Neural cell (in vitro differentiated cells): ENCODE results near the gene GPC5. TPM values are rescaled to one million over a fixed set of nuclear protein-coding genes. Genes with fewer than 3 reads are reported as not detected.

Experiments used
- H2AFZ ChIP-seq: fragments of 200-600, 300-800 bp; sonication (generic), shearing (Covaris generic); 2 replicates; pipeline ENCODE4 v1.6.0; 2014; ENCODE audit warnings: low read depth, mild to moderate bottlenecking, antibody characterized with exemption, low read length, moderate library complexity
- H3F3A ChIP-seq: fragments of 200-600 bp; shearing (Covaris generic); 2 replicates; pipeline ENCODE4 v1.6.1; 2016; ENCODE audit warnings: mild to moderate bottlenecking, moderate library complexity, mixed read lengths, antibody characterized with exemption, low read length; ENCODE audit not compliant: insufficient read depth, poor library complexity, severe bottlenecking
- H3K27ac ChIP-seq: fragments of 200-600, 300-800 bp; sonication (generic), shearing (Covaris generic); 2 replicates; pipeline ENCODE4 v1.5.1; 2014; ENCODE audit warnings: mild to moderate bottlenecking, low read length, moderate library complexity
- H3K27me3 ChIP-seq: fragments of 300-800, 200-600 bp; sonication (generic), shearing (Covaris generic); 2 replicates; pipeline ENCODE4 v1.6.0; 2014; ENCODE audit warnings: mild to moderate bottlenecking, low read depth, low read length, moderate library complexity; ENCODE audit not compliant: insufficient read depth
- H3K36me3 ChIP-seq: fragments of 300-800, 200-600 bp; sonication (generic), shearing (Covaris generic); 2 replicates; pipeline ENCODE4 v1.5.1; 2014; ENCODE audit warnings: mild to moderate bottlenecking, antibody characterized with exemption, low read length, moderate library complexity; ENCODE audit not compliant: insufficient read depth
- H3K4me2 ChIP-seq: fragments of 300-800, 200-600 bp; sonication (generic), shearing (Covaris generic); 2 replicates; pipeline ENCODE4 v1.6.0; 2014; ENCODE audit warnings: mild to moderate bottlenecking, low read length
- H3K4me3 ChIP-seq: fragments of 300-800, 200-600 bp; sonication (generic), shearing (Covaris generic); 2 replicates; pipeline ENCODE4 v1.5.1; 2014; ENCODE audit warnings: mild to moderate bottlenecking, low read length, moderate library complexity
- H3K79me2 ChIP-seq: fragments of 200-600 bp; shearing (Covaris generic); replicated peaks from 2 replicates; pipeline ENCODE4 v1.6.0; 2014; ENCODE audit warnings: mild to moderate bottlenecking, low read length, moderate library complexity; ENCODE audit not compliant: insufficient read depth
- H3K9ac ChIP-seq: fragments of 300-800, 200-600 bp; sonication (generic), shearing (Covaris generic); 2 replicates; pipeline ENCODE4 v1.6.1; 2016; ENCODE audit warnings: mild to moderate bottlenecking, low read length, mixed read lengths
- H3K9me2 ChIP-seq: fragments of 200-600 bp; shearing (Covaris generic); 2 replicates; pipeline ENCODE4 v1.6.1; 2016; ENCODE audit warnings: mild to moderate bottlenecking, low read length, mixed read lengths; ENCODE audit not compliant: insufficient read depth
- H3K9me3 ChIP-seq: fragments of 200-600, 300-800 bp; sonication (generic), shearing (Covaris generic); 2 replicates; pipeline ENCODE4 v1.6.1; 2016; ENCODE audit warnings: mild to moderate bottlenecking, mixed run types, low read length, moderate library complexity, mixed read lengths
- H4K20me1 ChIP-seq: fragments of 200-600 bp; shearing (Covaris generic); 2 replicates; pipeline ENCODE4 v1.6.1; 2016; ENCODE audit warnings: mild to moderate bottlenecking, mixed run types; ENCODE audit not compliant: insufficient read depth
- CTCF ChIP-seq: fragments of 450-650 bp; IDR thresholded peaks from 2 replicates; pipeline ENCODE4 v1.5.1; 2014; ENCODE audit warnings: antibody characterized with exemption, mild to moderate bottlenecking, moderate library complexity; ENCODE audit not compliant: poor library complexity, severe bottlenecking
- EP300 ChIP-seq: fragments of 450-650 bp; conservative IDR thresholded peaks from 2 replicates; pipeline ENCODE4 v1.6.1; 2014; ENCODE audit warnings: antibody characterized with exemption, mild to moderate bottlenecking, moderate library complexity; ENCODE audit not compliant: poor library complexity, severe bottlenecking
- EZH2 ChIP-seq: fragments of 200-600, 300-800 bp; shearing (Covaris generic), sonication (generic); IDR thresholded peaks from 2 replicates; pipeline ENCODE4 v1.6.1; 2014; ENCODE audit warnings: antibody characterized with exemption, low read length, borderline replicate concordance, mild to moderate bottlenecking; ENCODE audit not compliant: insufficient read depth, poor library complexity, severe bottlenecking
- MXI1 ChIP-seq: fragments of 450-650 bp; conservative IDR thresholded peaks from 2 replicates; pipeline ENCODE4 v1.6.1; 2014; ENCODE audit warnings: antibody characterized with exemption, mild to moderate bottlenecking; ENCODE audit not compliant: poor library complexity, severe bottlenecking
- POLR2AphosphoS5 ChIP-seq: IDR thresholded peaks from 2 replicates; pipeline ENCODE4 v1.6.1; 2012
- RAD21 ChIP-seq: fragments of 450-650 bp; conservative IDR thresholded peaks from 2 replicates; pipeline ENCODE4 v1.6.1; 2014; ENCODE audit warnings: antibody characterized with exemption, mild to moderate bottlenecking, moderate library complexity
- REST ChIP-seq: IDR thresholded peaks from 2 replicates; pipeline ENCODE4 v1.6.1; 2012; ENCODE audit warnings: borderline replicate concordance
- SMC3 ChIP-seq: fragments of 450-650 bp; conservative IDR thresholded peaks from 2 replicates; pipeline ENCODE4 v1.6.1; 2014; ENCODE audit warnings: antibody characterized with exemption, mild to moderate bottlenecking, moderate library complexity; ENCODE audit not compliant: poor library complexity
- TAF1 ChIP-seq: IDR thresholded peaks from 2 replicates; pipeline ENCODE4 v1.6.1; 2012; ENCODE audit warnings: low read depth
- polyA plus RNA-seq: library from polyadenylated mRNA; depleted of rRNA; stranded (reverse); fragments of >200 nt; gene quantifications from 2 replicates; pipeline ENCODE4 v1.2.3, GENCODE V29; 2014

GPC5 gene
- polyA plus RNA-seq, 1 donor from 2014 or later = 5.0 TPM

GRCh38 chr13:92572190-92572589 lies 1173.8 kb downstream of the GPC5 start:
- no peaks in the 10 kb centered on the region for H3K79me2 ChIP-seq

GRCh38 chr13:92573467-92574057 lies 1175.1 kb downstream of the GPC5 start:
- Histone ChIP-seq H3K27me3 (no peaks in the 10 kb centered on the region), H3K9me2 (no peaks in the 10 kb centered on the region), H2AFZ (no peak overlapping the region), H3K27ac (no peak overlapping the region), H3K4me2 (no peak overlapping the region), H4K20me1 (no peaks in the 10 kb centered on the region), H3K36me3 (no peaks in the 10 kb centered on the region), H3K79me2 (no peaks in the 10 kb centered on the region), H3K9me3 (no peaks in the 10 kb centered on the region), H3F3A (no peaks in the 10 kb centered on the region), H3K4me3 (no peak overlapping the region), H3K9ac (no peak overlapping the region)
- TF ChIP-seq TAF1 (no peak), EP300 (no peak), MXI1 (no peak), CTCF (peak; percentile 16), POLR2AphosphoS5 (no peak), SMC3 (no peak)

More at GRCh38 chr13:92572190-92572589, 1173.8 kb downstream of the GPC5 start:
- H3F3A ChIP-seq = no peaks in the 10 kb centered on the region
- H3K4me2 ChIP-seq = no peak overlapping the region
- no peak overlapping the region for H3K4me3 ChIP-seq
- TF ChIP-seq POLR2AphosphoS5 (no peak), EZH2 (no peak), SMC3 (no peak), MXI1 (no peak), TAF1 (no peak), RAD21 (no peak), EP300 (no peak), REST (no peak)
- H3K9me2 ChIP-seq = no peaks in the 10 kb centered on the region
- H3K9me3 ChIP-seq = no peaks in the 10 kb centered on the region
- no peak overlapping the region for H3K27ac ChIP-seq
- no peaks in the 10 kb centered on the region for H3K36me3 ChIP-seq
- no peaks in the 10 kb centered on the region for H4K20me1 ChIP-seq
- H2AFZ ChIP-seq = no peak overlapping the region
- no peak overlapping the region for H3K9ac ChIP-seq
- H3K27me3 ChIP-seq = no peaks in the 10 kb centered on the region
